Measurements from ENCODE around the gene BLTP3B. TPM values are rescaled to one million over a fixed set of nuclear protein-coding genes. Genes with fewer than 3 reads are reported as not detected.

BLTP3B gene
- total RNA-seq, 1 donor from 2014 or later = 12.0 TPM

DNA sequence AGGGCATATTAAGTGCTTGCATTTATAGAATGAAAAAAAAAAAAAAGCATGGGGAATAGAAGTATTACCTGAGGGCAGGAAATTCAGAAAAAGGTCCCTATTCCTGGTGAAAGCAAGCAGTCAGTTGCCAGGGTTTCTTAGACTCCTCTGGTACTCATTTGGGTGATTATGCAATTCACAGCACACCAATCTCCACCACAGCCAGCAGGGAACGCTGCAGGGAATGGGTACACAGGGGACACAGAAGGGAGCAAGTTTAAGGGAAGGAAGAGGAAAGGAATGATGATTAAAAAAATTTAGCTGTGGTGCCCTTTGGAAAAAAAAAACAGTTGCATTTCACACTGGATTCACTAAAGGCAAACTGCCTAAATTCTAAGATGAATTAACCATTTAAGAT is 14.2 kb downstream of the BLTP3B start:
- intact Hi-C loops (cut with micrococcal nuclease) = no loop called here
- DNase-seq = peak; percentile 44
- ATAC-seq = peak; percentile 92

GRCh38 chr12:100127766-100128511 is 14.7 kb downstream of the BLTP3B start:
- intact Hi-C loops (cut with micrococcal nuclease) = no loop called here
- ATAC-seq (peak; percentile 85), DNase-seq (no peak)

- DNase-seq (no peak), ATAC-seq (no peak)
- intact Hi-C loops (cut with micrococcal nuclease) = no loop called here
Measured at GRCh38 chr12:100123316-100124095, 19.2 kb downstream of the BLTP3B start.

DNA sequence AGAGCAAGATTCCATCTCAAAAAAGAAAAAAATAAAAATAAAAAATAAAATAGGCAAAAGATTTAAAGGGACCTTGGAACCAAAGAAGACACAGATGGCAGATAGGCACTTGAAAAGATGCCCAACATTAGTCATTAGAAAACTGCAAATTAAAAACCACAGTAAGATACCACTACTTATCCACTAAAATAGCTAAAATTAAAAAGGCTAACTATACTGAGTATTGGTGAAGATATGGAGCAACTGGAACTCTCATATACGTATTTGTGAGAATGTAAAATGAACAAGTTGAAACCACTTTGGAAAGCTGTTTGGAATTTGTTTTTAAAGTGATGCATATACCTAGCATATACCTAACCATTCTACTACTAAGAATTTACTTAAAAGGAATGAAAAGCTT is 22.3 kb downstream of the BLTP3B start:
- intact Hi-C loops (cut with micrococcal nuclease) = no loop called here
- no peak for DNase-seq
- ATAC-seq = no peak

DNA sequence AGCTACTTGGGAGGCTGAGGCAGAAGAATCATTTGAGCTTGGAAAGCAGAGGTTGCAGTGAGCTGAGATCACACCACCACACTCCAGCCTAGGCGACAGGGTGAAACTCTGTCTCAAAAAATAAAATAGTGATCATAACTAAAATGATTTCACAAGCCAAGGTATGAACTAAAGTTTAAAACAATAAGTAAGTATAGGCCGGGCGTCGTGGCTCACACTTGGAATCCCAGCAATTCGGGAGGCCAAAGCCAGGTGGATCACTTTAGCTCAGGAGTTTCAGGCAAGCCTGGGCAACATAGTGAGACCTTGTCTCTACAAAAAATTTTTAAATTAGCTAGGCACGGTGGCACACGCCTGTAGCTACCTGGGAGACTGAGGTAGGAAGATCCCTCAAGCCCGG is 27.4 kb downstream of the BLTP3B start:
- ATAC-seq = no peak
- no peak for DNase-seq
- intact Hi-C loops (cut with micrococcal nuclease) = no loop called here

DNA sequence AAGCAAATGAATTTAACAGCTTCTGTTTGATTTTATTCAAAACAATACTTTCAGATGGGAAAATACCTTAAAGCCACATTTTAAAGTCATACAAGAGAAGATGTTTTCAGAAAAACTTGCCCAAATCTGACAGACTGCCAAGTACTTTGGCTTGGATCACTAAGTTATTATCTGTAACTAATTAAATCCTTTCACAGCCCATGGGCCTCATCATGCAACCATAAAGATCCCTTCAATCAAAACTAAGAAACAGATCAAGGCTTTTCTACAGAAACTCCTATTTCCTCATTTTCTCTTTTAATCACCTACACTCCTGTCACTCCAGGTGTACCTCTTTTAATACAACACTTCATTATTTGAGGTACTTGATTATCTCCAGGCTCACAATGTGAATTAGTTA is 28.1 kb downstream of the BLTP3B start:
- intact Hi-C loops (cut with micrococcal nuclease) = no loop called here
- DNase-seq (no peak), ATAC-seq (no peak)

DNA sequence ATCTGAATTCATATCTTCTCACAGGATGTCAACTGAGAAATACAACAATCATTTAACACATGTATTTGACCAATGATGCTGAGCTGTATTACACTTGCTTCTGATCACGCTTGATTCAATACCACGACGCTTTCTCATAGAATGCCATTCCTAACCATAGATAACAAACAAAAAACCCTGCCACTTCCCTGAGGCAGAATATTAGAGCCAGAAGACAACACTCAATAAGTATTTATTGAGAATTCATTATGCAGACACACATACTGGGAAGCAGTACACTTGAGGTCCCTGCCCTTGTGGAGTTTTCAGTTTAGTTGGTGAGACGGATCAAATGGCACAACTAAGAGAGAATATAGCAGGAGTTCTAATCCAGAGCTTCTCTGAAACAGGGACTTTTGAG is 32.4 kb downstream of the BLTP3B start:
- no peak for DNase-seq
- intact Hi-C loops (cut with micrococcal nuclease) = no loop called here
- ATAC-seq = no peak

GRCh38 chr12:100106861-100107260 is 35.8 kb downstream of the BLTP3B start:
- no peak for DNase-seq
- intact Hi-C loops (cut with micrococcal nuclease) = no loop called here
- ATAC-seq = no peak

- no peak for DNase-seq
- intact Hi-C loops (cut with micrococcal nuclease) = no loop called here
Measured at GRCh38 chr12:100105661-100106060, 37.0 kb downstream of the BLTP3B start.

DNA sequence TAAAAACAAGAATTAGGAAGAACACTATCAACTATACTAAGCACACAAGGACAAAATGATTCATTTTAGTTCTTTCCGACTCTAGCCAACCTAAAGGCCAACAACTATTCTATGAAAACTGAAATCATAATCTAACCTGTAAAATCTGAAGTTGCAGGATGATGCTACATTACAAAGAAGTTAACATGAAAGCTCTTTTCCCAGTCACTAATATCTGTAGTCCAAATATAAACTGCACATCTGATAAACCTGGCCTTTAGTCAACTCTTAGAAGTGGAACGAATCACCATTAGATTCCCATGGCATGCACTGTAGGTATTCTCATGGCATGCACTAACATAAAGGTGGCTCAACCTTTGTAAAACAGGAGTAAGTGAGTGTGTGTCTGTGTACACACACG is 41.7 kb downstream of the BLTP3B start:
- DNase-seq (no peak), ATAC-seq (no peak)
- intact Hi-C loops (cut with micrococcal nuclease) = no loop called here

More at GRCh38 chr12:100105661-100106060, 37.0 kb downstream of the BLTP3B start:
- ATAC-seq = no peak

Small RNA genes lying within 50 kb of the gene (microRNA-seq; reads per million reads assigned to microRNA genes)
- not detected for gene MIR1827 (ENCODE audit: borderline number of aligned reads)

Other genes with a start within 250 kb of the BLTP3B start
- 2.5 TPM for gene ANKS1B, start 157.9 kb downstream of the BLTP3B start, total RNA-seq
- 23.8 TPM for gene ACTR6, start 57.9 kb upstream of the BLTP3B start, total RNA-seq
- gene DEPDC4, start 124.2 kb upstream of the BLTP3B start, total RNA-seq = 0.40 TPM
- gene SCYL2, start 124.3 kb upstream of the BLTP3B start, total RNA-seq = 29.7 TPM
- gene SLC17A8, start 214.2 kb upstream of the BLTP3B start, total RNA-seq = not detected

Data from left ventricle myocardium superior (tissue), 1 donor.